KMS-11 (cell line): ENCODE measurements around the gene SLC4A2.

Experiments used
- H2AFZ ChIP-seq: fragments of 200-600 bp; sonication (generic); 2 replicates; pipeline ENCODE4 v1.6.1; 2016; ENCODE audit warnings: antibody characterized with exemption, mixed run types, low read depth
- H3K27ac ChIP-seq: fragments of 200-600 bp; sonication (generic); 2 replicates; pipeline ENCODE4 v1.6.1; 2016; ENCODE audit warnings: mild to moderate bottlenecking, mixed run types
- H3K27me3 ChIP-seq: fragments of 200-600 bp; sonication (generic); 2 replicates; pipeline ENCODE4 v1.6.1; 2017; ENCODE audit warnings: mild to moderate bottlenecking, low read depth, mixed run types, moderate library complexity; ENCODE audit not compliant: insufficient read depth
- H3K36me3 ChIP-seq: fragments of 200-600 bp; sonication (generic); 2 replicates; pipeline ENCODE4 v1.6.1; 2017; ENCODE audit warnings: mild to moderate bottlenecking, mixed run types; ENCODE audit not compliant: insufficient read depth
- H3K4me1 ChIP-seq: fragments of 200-600 bp; sonication (generic); 2 replicates; pipeline ENCODE4 v1.6.1; 2016; ENCODE audit warnings: mild to moderate bottlenecking, low read depth, mixed run types; ENCODE audit not compliant: poor library complexity, severe bottlenecking
- H3K4me2 ChIP-seq: fragments of 200-600 bp; sonication (generic); 2 replicates; pipeline ENCODE4 v1.7.0; 2016; ENCODE audit warnings: mild to moderate bottlenecking, mixed run types
- H3K4me3 ChIP-seq: fragments of 200-600 bp; sonication (generic); IDR thresholded peaks from 2 replicates; pipeline ENCODE4 v1.6.1; 2017; ENCODE audit warnings: low read depth, low read length, mixed read lengths; ENCODE audit not compliant: insufficient read depth
- H3K79me2 ChIP-seq: fragments of 200-600 bp; sonication (generic); 2 replicates; pipeline ENCODE4 v1.6.1; 2016; ENCODE audit warnings: low read depth, mixed run types; ENCODE audit not compliant: insufficient read depth
- H3K9ac ChIP-seq: fragments of 200-600 bp; sonication (generic); 2 replicates; pipeline ENCODE4 v1.6.1; 2016; ENCODE audit warnings: mild to moderate bottlenecking, mixed run types
- H4K20me1 ChIP-seq: fragments of 200-600 bp; sonication (generic); 2 replicates; pipeline ENCODE4 v1.6.1; 2016; ENCODE audit warnings: mild to moderate bottlenecking, mixed run types; ENCODE audit not compliant: insufficient read depth
- CTCF ChIP-seq: fragments of 200-600 bp; sonication (generic); conservative IDR thresholded peaks from 2 replicates; pipeline ENCODE4 v1.6.1; 2017; ENCODE audit warnings: low read depth, mild to moderate bottlenecking, antibody characterized with exemption, low read length, moderate library complexity, mixed read lengths

Gene SLC4A2

GRCh38 chr7:151089893-151090730 is 30.7 kb downstream of the SLC4A2 start:
- peaks cover 14% of the 10 kb centered on the region for H4K20me1 ChIP-seq
- no peak overlapping the region for H3K27ac ChIP-seq
- no peak overlapping the region for H3K9ac ChIP-seq
- no peak overlapping the region for H3K4me2 ChIP-seq
- no peak for TF ChIP-seq CTCF
- H3K79me2 ChIP-seq = peaks cover 83% of the 10 kb centered on the region
- peaks cover 23% of the 10 kb centered on the region for H3K4me1 ChIP-seq
- no peak overlapping the region for H3K4me3 ChIP-seq
- H2AFZ ChIP-seq = no peak overlapping the region
- H3K36me3 ChIP-seq = no peaks in the 10 kb centered on the region; the same call in 1 of the 2 replicates
- no peaks in the 10 kb centered on the region for H3K27me3 ChIP-seq

GRCh38 chr7:151091003-151091402 is 31.6 kb downstream of the SLC4A2 start:
- peaks cover 92% of the 10 kb centered on the region for H3K79me2 ChIP-seq
- H3K9ac ChIP-seq = no peak overlapping the region
- H3K4me1 ChIP-seq = peaks cover 15% of the 10 kb centered on the region
- TF ChIP-seq CTCF = no peak
- no peak overlapping the region for H3K4me2 ChIP-seq
- H2AFZ ChIP-seq = no peak overlapping the region
- no peaks in the 10 kb centered on the region for H3K27me3 ChIP-seq
- H3K4me3 ChIP-seq = no peak overlapping the region
- H3K27ac ChIP-seq = no peak overlapping the region
- peaks cover 17% of the 10 kb centered on the region for H4K20me1 ChIP-seq
- H3K36me3 ChIP-seq = no peaks in the 10 kb centered on the region; the same call in 1 of the 2 replicates

- Histone ChIP-seq H3K36me3 (no peaks in the 10 kb centered on the region; the same call in 1 of the 2 replicates), H3K4me1 (peaks cover 15% of the 10 kb centered on the region), H3K27ac (no peak overlapping the region), H3K4me3 (no peak overlapping the region), H3K79me2 (peaks cover 96% of the 10 kb centered on the region), H3K4me2 (no peak overlapping the region), H2AFZ (no peak overlapping the region), H3K9ac (no peak overlapping the region), H4K20me1 (peaks cover 17% of the 10 kb centered on the region), H3K27me3 (no peaks in the 10 kb centered on the region)
- peak; percentile 61 for TF ChIP-seq CTCF
Observed at GRCh38 chr7:151091431-151091830, 32.0 kb downstream of the SLC4A2 start.

GRCh38 chr7:151091988-151092387 is 32.6 kb downstream of the SLC4A2 start:
- Histone ChIP-seq H3K9ac (no peak overlapping the region), H3K27ac (no peak overlapping the region), H3K36me3 (no peaks in the 10 kb centered on the region; the same call in 1 of the 2 replicates), H2AFZ (no peak overlapping the region), H3K79me2 (peaks cover 99% of the 10 kb centered on the region), H3K4me2 (no peak overlapping the region), H3K27me3 (no peaks in the 10 kb centered on the region), H3K4me3 (no peak overlapping the region), H3K4me1 (peaks cover 15% of the 10 kb centered on the region), H4K20me1 (peaks cover 17% of the 10 kb centered on the region)
- TF ChIP-seq CTCF = no peak
